Endodermal cell (in vitro differentiated cells): ENCODE measurements around the gene PUS3. TPM values are rescaled to one million over a fixed set of nuclear protein-coding genes. Genes with fewer than 3 reads are reported as not detected.

Experiments
- DNase-seq: peaks from one replicate; pipeline ENCODE4 v3.0.0-alpha.2; 2017
- H3K27ac ChIP-seq: 2 replicates; pipeline ENCODE4 v1.5.1; 2013; ENCODE audit warnings: mild to moderate bottlenecking, low read depth, low read length, moderate library complexity
- H3K27me3 ChIP-seq: 2 replicates; pipeline ENCODE4 v1.6.1; 2013; ENCODE audit warnings: mild to moderate bottlenecking, low read length, moderate library complexity; ENCODE audit not compliant: insufficient read depth, control insufficient read depth, poor library complexity, severe bottlenecking
- H3K36me3 ChIP-seq: 2 replicates; pipeline ENCODE4 v1.7.0; 2013; ENCODE audit warnings: mild to moderate bottlenecking, low read length, moderate library complexity; ENCODE audit not compliant: control insufficient read depth, insufficient read depth
- H3K4me1 ChIP-seq: one replicate; pipeline ENCODE4 v1.7.0; 2013; ENCODE audit warnings: low read length; ENCODE audit not compliant: control insufficient read depth, insufficient read depth
- H3K4me3 ChIP-seq: 2 replicates; pipeline ENCODE4 v1.5.1; 2013; ENCODE audit warnings: mild to moderate bottlenecking, low read length, moderate library complexity
- H3K9ac ChIP-seq: 2 replicates; pipeline ENCODE4 v1.6.1; 2013; ENCODE audit warnings: mild to moderate bottlenecking, low read length, moderate library complexity; ENCODE audit not compliant: poor library complexity, severe bottlenecking; ENCODE audit errors: extremely low read depth
- H3K9me3 ChIP-seq: 2 replicates; pipeline ENCODE4 v1.6.1; 2013; ENCODE audit warnings: mild to moderate bottlenecking, low read length, moderate library complexity; ENCODE audit not compliant: control insufficient read depth
- H3K27ac Mint-ChIP-seq: 2 replicates; pipeline ENCODE4 v1.8.0; 2020; ENCODE audit warnings: mixed read lengths
- H3K27me3 Mint-ChIP-seq: 2 replicates; pipeline ENCODE4 v1.8.0; 2021; ENCODE audit warnings: mild to moderate bottlenecking, mixed read lengths; ENCODE audit not compliant: insufficient read depth
- H3K36me3 Mint-ChIP-seq: 2 replicates; pipeline ENCODE4 v1.8.0; 2020; ENCODE audit warnings: low read depth, mixed read lengths
- H3K4me1 Mint-ChIP-seq: 2 replicates; pipeline ENCODE4 v1.8.0; 2020; ENCODE audit warnings: mixed read lengths
- H3K4me3 Mint-ChIP-seq: 2 replicates; pipeline ENCODE4 v1.8.0; 2020; ENCODE audit warnings: mild to moderate bottlenecking, moderate library complexity, mixed read lengths
- H3K9me3 Mint-ChIP-seq: 2 replicates; pipeline ENCODE4 v1.8.0; 2020; ENCODE audit warnings: mild to moderate bottlenecking, mixed read lengths
- CTCF ChIP-seq: fragments of 200-600 bp; sonication (generic); conservative IDR thresholded peaks from 2 replicates; pipeline ENCODE4 v1.5.0; 2021; ENCODE audit warnings: antibody characterized with exemption, mild to moderate bottlenecking
- WGBS, 2 experiments: methylation state at CpG; one replicate each; pipeline versions ENCODE4 v1.1.5 to v1.1.7; 2013; ENCODE audit warnings: missing lambda C conversion rate in 2 of 2, mixed read lengths in 1 of 2; ENCODE audit not compliant: insufficient coverage in 1 of 2, insufficient read length in 1 of 2; 5-methylcytosine and 5-hydroxymethylcytosine counted together
- total RNA-seq, 2 donors: library from RNA; stranded (reverse); fragmentation: NEBNext Ultra II Directional in 1 of 2; extraction: Animal tissue kit (Norgen Biotek cat#: 25700) in 1 of 2; gene quantifications; 2 replicates in 1 of 2; 3 replicates in 1 of 2; pipeline ENCODE4 v1.2.1, GENCODE V29; 2021

The PUS3 gene
- total RNA-seq, 2 donors from 2014 or later, result 12.6 to 13.7 TPM

DNA sequence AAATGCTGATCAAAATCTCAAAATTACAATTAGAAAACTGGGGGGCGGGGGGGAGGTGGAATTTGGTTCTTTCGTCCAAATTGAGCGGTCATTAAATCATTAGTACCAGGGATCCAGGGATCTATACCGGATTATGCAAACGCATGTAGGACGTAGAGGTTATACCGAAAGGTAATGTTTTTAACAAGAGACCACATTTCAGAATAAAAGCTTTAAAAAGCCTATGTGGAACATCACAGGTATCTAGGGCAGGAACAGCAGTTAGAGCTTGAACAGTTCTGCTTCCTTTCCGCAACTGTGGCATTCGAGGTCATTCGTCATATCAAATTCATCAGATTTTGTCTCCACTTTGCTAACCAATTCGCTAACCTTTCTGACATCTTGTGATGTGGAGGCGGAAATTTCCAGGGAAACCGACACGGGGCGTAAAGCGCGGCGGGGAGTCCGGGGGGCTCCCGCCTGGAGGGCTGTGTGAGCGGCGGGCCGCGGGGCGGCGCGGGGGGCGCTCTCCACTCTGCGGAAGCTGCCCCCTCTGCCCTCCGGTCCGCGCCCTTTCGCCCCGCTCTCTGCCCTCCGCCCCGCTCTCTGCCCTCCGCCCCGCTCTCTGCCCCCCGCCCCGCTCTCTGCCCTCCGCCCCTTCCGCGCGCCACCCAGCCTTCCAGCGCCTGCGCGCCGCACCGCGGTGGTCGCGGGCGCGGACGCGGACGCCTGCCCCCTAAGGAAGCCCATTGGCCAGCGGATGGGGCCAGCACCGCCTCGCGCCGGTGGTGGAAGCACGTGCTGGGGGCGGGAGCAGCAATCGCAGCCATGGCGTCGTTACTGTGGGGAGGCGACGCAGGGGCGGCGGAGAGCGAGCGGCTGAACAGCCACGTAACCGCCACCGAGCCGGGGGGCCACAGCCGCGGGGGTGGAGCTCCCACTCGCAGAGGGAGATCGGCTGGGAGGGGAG lies 979 bp upstream of the PUS3 start, which contains the start of gene DDX25:
Gene DDX25, plus strand, starts transcription at position 798 of the 949 bp plus-strand sequence. Its CDS starts 10 bp downstream, at position 808.
- TF ChIP-seq CTCF, result no peak
- peak within 1 kb of the TSS; percentile 87 for H3K27ac Mint-ChIP-seq
- WGBS, 2 experiments, result 4 to 9% methylated on average over 44 to 81 of the region's 81 CpGs

GRCh38 chr11:125902277-125902926 lies 604 bp downstream of the PUS3 start:
- peaks cover 35% of the 10 kb centered on the region for H3K27me3 Mint-ChIP-seq
- H3K27ac Mint-ChIP-seq, result peak overlapping the region; percentile 87

More for the DNA sequence above, 979 bp upstream of the PUS3 start, which contains the start of gene DDX25:
- peaks cover 5% of the 10 kb centered on the region for H3K4me1 Mint-ChIP-seq
- H3K27me3 Mint-ChIP-seq, result peaks cover 37% of the 10 kb centered on the region
- no peak within 1 kb of the TSS for H3K27ac ChIP-seq
- H3K4me3 Mint-ChIP-seq, result peak within 1 kb of the TSS; percentile 94
- H3K36me3 ChIP-seq, result peaks cover 18% of the 10 kb centered on the region
- H3K9me3 Mint-ChIP-seq, result peaks cover 5% of the 10 kb centered on the region
- H3K36me3 Mint-ChIP-seq, result peaks cover 17% of the 10 kb centered on the region
- H3K4me3 ChIP-seq, result peak within 1 kb of the TSS; percentile 100
- no peaks in the 10 kb centered on the region for H3K9me3 ChIP-seq
- H3K9ac ChIP-seq, result no peak within 1 kb of the TSS
- DNase-seq, result peak; percentile 89
- H3K4me1 ChIP-seq, result no peaks in the 10 kb centered on the region
- peaks cover 25% of the 10 kb centered on the region for H3K27me3 ChIP-seq

More at GRCh38 chr11:125902277-125902926, 604 bp downstream of the PUS3 start:
- TF ChIP-seq CTCF, result no peak
- Mint-ChIP-seq H3K36me3 (peaks cover 22% of the 10 kb centered on the region), H3K4me1 (peaks cover 5% of the 10 kb centered on the region), H3K9me3 (peaks cover 5% of the 10 kb centered on the region), H3K4me3 (peak overlapping the region; percentile 94)
- Histone ChIP-seq H3K4me3 (peak overlapping the region; percentile 100), H3K27ac (no peak overlapping the region), H3K27me3 (peaks cover 25% of the 10 kb centered on the region), H3K4me1 (no peaks in the 10 kb centered on the region), H3K36me3 (peaks cover 28% of the 10 kb centered on the region), H3K9ac (peak overlapping the region; percentile 73), H3K9me3 (no peaks in the 10 kb centered on the region)
- DNase-seq, result no peak
- 72 to 77% methylated on average over 11 to 19 of the region's 20 CpGs for WGBS, 2 experiments
